HFF-Myc (cell line): ENCODE measurements around the gene DNAAF3.

Experiments used
- DNase-seq: peaks from one replicate; pipeline ENCODE4 v3.0.0-alpha.2; 2011; ENCODE audit warnings: low read depth; ENCODE audit errors: extremely low read depth
- H3K4me3 ChIP-seq: replicated peaks from 2 replicates; pipeline ENCODE4 v1.5.1; 2011; ENCODE audit warnings: low read depth, mild to moderate bottlenecking, control low read depth, low read length
- TF ChIP-seq, protein P1 (sequence below): IDR thresholded peaks from 2 replicates; pipeline ENCODE4 v1.5.1; 2012; ENCODE audit warnings: mild to moderate bottlenecking, low read depth, low read length, control low read depth; ENCODE audit errors: missing control alignments

Gene DNAAF3

DNA sequence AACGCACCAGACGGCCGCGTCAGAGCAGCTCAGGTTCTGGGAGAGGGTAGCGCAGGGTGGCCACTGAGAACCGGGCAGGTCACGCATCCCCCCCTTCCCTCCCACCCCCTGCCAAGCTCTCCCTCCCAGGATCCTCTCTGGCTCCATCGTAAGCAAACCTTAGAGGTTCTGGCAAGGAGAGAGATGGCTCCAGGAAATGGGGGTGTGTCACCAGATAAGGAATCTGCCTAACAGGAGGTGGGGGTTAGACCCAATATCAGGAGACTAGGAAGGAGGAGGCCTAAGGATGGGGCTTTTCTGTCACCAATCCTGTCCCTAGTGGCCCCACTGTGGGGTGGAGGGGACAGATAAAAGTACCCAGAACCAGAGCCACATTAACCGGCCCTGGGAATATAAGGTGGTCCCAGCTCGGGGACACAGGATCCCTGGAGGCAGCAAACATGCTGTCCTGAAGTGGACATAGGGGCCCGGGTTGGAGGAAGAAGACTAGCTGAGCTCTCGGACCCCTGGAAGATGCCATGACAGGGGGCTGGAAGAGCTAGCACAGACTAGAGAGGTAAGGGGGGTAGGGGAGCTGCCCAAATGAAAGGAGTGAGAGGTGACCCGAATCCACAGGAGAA lies 50.9 kb downstream of the DNAAF3 start:
- H3K4me3 ChIP-seq: peak overlapping the region; percentile 96

DNA sequence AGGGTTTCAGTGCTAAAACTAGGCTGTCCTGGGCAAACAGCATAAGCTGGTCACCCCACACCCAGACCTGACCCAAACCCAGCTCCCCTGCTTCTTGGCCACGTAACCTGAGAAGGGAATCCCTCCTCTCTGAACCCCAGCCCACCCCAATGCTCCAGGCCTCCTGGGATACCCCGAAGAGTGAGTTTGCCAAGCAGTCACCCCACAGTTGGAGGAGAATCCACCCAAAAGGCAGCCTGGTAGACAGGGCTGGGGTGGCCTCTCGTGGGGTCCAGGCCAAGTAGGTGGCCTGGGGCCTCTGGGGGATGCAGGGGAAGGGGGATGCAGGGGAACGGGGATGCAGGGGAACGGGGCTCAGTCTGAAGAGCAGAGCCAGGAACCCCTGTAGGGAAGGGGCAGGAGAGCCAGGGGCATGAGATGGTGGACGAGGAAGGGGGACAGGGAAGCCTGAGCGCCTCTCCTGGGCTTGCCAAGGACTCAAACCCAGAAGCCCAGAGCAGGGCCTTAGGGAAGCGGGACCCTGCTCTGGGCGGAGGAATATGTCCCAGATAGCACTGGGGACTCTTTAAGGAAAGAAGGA lies 51.8 kb downstream of the DNAAF3 start:
- TF ChIP-seq, protein P1, sequence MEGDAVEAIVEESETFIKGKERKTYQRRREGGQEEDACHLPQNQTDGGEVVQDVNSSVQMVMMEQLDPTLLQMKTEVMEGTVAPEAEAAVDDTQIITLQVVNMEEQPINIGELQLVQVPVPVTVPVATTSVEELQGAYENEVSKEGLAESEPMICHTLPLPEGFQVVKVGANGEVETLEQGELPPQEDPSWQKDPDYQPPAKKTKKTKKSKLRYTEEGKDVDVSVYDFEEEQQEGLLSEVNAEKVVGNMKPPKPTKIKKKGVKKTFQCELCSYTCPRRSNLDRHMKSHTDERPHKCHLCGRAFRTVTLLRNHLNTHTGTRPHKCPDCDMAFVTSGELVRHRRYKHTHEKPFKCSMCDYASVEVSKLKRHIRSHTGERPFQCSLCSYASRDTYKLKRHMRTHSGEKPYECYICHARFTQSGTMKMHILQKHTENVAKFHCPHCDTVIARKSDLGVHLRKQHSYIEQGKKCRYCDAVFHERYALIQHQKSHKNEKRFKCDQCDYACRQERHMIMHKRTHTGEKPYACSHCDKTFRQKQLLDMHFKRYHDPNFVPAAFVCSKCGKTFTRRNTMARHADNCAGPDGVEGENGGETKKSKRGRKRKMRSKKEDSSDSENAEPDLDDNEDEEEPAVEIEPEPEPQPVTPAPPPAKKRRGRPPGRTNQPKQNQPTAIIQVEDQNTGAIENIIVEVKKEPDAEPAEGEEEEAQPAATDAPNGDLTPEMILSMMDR: no peak
- DNase-seq: no peak
- H3K4me3 ChIP-seq: peak overlapping the region; percentile 96

More for the DNA sequence above, 50.9 kb downstream of the DNAAF3 start:
- no peak for DNase-seq
- TF ChIP-seq, protein P1: no peak

DNA sequence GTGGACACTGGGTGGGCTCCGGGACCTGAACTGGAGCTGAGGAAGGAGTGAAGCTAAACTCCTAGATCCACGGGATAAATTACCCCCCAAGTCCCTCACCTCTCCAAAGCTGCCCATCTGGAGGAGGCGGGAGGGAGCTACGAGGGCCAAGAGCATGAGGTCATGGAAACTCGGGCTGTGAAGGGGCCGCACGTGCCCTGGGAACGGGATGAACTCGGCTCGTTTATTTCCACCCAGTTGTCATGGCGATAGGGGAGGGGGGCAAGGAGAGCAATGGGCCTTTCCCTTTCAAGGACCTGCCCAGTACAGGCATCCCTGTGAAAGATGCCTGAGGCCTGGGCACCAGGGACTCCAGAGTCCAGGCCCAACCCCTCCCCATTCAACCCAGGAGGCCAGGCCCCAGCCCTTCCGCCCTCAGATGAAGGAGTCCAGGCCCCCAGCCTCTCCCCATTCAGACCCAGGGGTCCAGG lies 52.8 kb downstream of the DNAAF3 start:
- TF ChIP-seq, protein P1: no peak
- DNase-seq: peak; percentile 82
- peak overlapping the region; percentile 7 for H3K4me3 ChIP-seq

DNA sequence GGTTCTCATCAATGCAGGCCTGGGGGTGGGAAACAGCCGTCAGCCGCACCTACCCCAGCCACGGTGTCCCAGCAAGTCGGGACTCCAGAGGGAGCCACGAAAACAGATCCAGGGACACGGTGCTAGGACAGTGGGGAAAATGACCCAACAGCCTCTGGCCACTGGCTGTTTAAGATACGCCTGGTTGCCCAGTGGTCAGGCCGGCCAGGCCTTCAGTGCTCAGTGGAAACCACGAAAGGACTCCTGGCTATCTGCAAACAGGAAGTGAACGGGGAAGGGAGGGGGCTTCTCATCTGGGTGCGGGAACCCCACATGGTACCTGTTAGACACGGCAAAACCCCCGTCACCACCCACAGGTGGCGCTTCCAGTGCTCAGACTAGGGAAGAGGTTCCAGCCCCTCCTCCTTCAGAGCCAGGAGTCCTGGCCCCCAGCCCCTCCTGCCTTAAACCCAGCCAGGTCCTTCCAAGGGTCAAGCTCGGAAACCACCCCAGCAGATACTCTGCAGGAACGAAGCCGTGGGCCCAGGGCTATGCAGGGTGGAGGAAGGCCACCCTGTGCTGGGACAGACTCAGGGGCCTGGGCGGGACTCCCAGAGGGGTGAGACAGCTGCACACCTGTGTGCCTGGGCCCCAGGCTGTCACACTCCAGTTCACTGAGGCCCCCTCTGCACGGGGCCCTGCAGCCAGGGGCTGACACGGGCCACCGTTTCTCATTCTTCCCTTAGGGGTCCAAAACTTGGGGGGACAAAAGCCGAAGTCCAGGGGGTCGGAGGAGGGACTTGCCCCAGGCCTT lies 53.4 kb downstream of the DNAAF3 start:
- TF ChIP-seq, protein P1: no peak
- peak overlapping the region; percentile 7; the same call in 1 of the 2 replicates for H3K4me3 ChIP-seq
- DNase-seq: no peak

DNA sequence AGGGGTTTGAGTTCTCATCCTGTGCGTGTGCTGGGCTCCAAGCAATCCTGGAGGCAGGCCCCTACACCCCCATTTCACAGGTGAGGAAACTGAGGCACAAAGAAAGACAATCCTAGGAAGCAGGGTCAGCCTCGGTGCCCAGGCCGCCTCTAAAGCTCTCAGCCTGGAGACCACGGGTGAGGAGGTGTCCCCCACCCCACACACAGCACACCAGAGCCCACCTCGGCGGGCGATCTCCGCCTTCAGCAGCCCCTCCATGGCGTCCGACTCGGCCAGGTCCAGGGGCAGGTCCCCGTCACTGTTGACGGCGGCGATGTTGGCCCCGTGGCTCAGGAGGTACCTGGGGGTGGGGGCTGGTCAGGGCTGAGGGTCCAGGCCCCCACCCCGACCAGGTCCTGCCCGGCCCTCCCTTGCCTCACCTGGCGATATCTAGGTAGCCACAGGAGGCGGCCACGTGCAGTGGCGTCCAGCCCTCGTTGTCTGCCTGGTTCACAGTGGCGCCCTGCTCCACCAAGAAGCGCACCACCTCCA lies 54.1 kb downstream of the DNAAF3 start:
- no peak for DNase-seq
- TF ChIP-seq, protein P1: no peak
- no peak overlapping the region for H3K4me3 ChIP-seq

DNA sequence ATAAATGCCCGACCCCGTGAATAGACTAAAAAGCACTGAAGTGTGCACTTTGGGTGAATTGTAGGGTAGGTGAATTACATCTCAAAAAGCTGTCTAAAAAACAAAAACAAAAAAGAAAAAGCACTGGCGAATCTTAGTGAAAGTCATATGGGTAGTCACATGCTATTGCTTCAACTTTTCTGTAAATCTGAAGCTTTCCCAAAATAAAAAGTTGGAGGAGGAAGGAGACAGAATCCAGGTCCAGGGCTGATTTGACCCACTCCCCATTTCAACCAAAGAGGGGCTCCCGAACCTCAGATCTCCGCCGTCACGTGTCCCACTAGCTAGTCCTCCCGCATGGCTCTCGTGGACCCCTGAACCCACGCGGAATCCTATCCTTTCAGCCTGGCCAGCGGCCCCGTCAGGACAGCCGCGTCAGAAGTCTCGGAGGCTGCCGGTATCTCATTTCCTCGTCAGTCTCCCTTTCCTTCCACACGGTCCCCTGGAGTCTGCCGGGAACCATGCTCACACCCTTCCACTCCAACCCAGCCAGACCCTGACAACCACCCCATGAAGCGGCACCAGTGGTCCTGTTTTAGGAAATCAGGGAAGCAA lies 55.1 kb downstream of the DNAAF3 start:
- TF ChIP-seq, protein P1: no peak
- DNase-seq: no peak
- H3K4me3 ChIP-seq: no peak overlapping the region
